ENCODE results near the gene OCLN. TPM values are rescaled to one million over a fixed set of nuclear protein-coding genes. Genes with fewer than 3 reads are reported as not detected.

The OCLN gene
- total RNA-seq, 6 experiments from 2014 or later: 0.38 to 1.3 (median 0.66) TPM

DNA sequence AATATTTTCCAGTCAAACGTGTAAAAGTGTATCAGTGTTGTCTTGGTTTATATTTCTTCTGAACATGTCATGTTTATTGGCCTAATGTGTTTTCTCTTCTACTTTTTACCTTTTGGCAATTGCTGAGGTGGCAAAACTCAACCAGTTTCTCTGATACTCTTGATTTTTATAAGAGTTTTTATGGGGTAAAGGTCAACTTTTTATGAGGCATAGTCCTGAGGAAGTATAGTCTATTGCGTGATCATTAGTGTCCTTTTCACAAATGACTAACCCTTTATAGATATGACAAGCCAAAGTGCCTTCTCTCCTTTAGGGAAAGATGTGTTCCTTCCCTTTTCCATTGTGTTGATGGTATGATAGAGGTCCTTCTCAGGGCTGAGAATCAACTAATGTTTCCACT is 32.9 kb downstream of the OCLN start:
- Mint-ChIP-seq H3K27ac (no peak overlapping the region), H3K27me3 (ENCODE audit: insufficient read depth) (peaks cover 31% of the 10 kb centered on the region), H3K9me3 (no peaks in the 10 kb centered on the region), H3K4me1 (ENCODE audit: low read depth) (peaks cover 22% of the 10 kb centered on the region), H3K36me3 (ENCODE audit: low read depth) (no peaks in the 10 kb centered on the region), H3K4me3 (no peak overlapping the region)
- TF ChIP-seq, protein P1, sequence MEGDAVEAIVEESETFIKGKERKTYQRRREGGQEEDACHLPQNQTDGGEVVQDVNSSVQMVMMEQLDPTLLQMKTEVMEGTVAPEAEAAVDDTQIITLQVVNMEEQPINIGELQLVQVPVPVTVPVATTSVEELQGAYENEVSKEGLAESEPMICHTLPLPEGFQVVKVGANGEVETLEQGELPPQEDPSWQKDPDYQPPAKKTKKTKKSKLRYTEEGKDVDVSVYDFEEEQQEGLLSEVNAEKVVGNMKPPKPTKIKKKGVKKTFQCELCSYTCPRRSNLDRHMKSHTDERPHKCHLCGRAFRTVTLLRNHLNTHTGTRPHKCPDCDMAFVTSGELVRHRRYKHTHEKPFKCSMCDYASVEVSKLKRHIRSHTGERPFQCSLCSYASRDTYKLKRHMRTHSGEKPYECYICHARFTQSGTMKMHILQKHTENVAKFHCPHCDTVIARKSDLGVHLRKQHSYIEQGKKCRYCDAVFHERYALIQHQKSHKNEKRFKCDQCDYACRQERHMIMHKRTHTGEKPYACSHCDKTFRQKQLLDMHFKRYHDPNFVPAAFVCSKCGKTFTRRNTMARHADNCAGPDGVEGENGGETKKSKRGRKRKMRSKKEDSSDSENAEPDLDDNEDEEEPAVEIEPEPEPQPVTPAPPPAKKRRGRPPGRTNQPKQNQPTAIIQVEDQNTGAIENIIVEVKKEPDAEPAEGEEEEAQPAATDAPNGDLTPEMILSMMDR (IDR thresholded peaks at IDR 0.05): no peak
- DNase-seq: peak; percentile 23

- H3K27me3 Mint-ChIP-seq (ENCODE audit: insufficient read depth): peaks cover 41% of the 10 kb centered on the region
- H3K27ac Mint-ChIP-seq: no peak overlapping the region
These were observed 34.1 kb downstream of the OCLN start for GRCh38 chr5:69526660-69527059.

GRCh38 chr5:69527128-69527770 is 34.7 kb downstream of the OCLN start:
- H3K36me3 Mint-ChIP-seq (ENCODE audit: low read depth): no peaks in the 10 kb centered on the region

More at GRCh38 chr5:69526660-69527059, 34.1 kb downstream of the OCLN start:
- H3K9me3 Mint-ChIP-seq: no peaks in the 10 kb centered on the region
- no peak for DNase-seq
- no peaks in the 10 kb centered on the region for H3K36me3 Mint-ChIP-seq (ENCODE audit: low read depth)
- H3K4me1 Mint-ChIP-seq (ENCODE audit: low read depth): peaks cover 10% of the 10 kb centered on the region
- TF ChIP-seq, protein P1 (IDR thresholded peaks at IDR 0.05): no peak
- no peak overlapping the region for H3K4me3 Mint-ChIP-seq

DNA sequence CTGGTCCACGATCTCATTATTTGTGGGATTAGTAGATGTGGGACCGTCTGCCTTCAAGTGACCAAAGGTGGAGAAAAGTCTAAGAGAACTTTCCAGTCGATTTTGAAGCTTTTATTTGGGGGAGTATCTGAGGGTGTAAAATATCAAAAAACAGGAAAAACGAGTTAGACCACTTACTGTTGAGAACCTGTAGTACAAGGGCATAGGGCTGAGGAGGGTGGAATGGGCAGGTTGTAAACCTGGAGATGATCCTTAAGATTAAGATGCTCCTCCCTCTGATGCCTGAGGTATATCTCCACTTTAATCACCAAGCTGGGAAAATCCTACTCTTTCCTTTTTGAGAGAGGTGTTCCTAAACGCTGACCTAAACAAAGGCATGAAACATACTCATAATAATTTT is 35.4 kb downstream of the OCLN start:
- no peak overlapping the region for H3K27ac Mint-ChIP-seq
- H3K4me3 Mint-ChIP-seq: no peak overlapping the region
- no peak for DNase-seq
- no peaks in the 10 kb centered on the region for H3K9me3 Mint-ChIP-seq
- TF ChIP-seq, protein P1 (IDR thresholded peaks at IDR 0.05): no peak
- 0 out of 2 replicates have a peak, but pooled peaks cover 5% of the 10 kb centered on the region for H3K4me1 Mint-ChIP-seq (ENCODE audit: low read depth)
- H3K27me3 Mint-ChIP-seq (ENCODE audit: insufficient read depth): peaks cover 40% of the 10 kb centered on the region
- no peaks in the 10 kb centered on the region for H3K36me3 Mint-ChIP-seq (ENCODE audit: low read depth)

More at GRCh38 chr5:69527128-69527770, 34.7 kb downstream of the OCLN start:
- no peaks in the 10 kb centered on the region for H3K9me3 Mint-ChIP-seq
- H3K27me3 Mint-ChIP-seq (ENCODE audit: insufficient read depth): peaks cover 39% of the 10 kb centered on the region
- TF ChIP-seq, protein P1 (IDR thresholded peaks at IDR 0.05): no peak
- no peak for DNase-seq
- H3K27ac Mint-ChIP-seq: no peak overlapping the region
- H3K4me3 Mint-ChIP-seq: no peak overlapping the region
- 0 out of 2 replicates have a peak, but pooled peaks cover 5% of the 10 kb centered on the region for H3K4me1 Mint-ChIP-seq (ENCODE audit: low read depth)

DNA sequence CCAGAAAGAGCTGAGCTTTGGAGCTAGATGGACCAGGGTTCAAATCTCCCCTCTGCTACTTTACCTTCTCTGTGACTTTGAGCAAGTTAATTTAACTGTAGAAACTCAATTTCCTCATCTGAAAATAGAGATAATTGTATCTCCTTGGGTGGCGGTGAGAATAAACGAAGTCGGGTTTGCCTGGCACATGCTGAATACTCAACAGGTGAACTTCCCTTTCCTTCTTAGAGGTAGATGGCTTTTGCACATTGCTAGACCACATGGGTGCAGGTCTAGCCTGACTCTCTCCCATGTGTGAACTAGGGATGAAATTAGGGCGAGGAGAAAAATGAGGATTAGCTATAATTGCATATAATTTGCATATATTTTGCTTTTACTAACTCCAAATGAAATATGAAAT is 36.0 kb downstream of the OCLN start:
- H3K4me3 Mint-ChIP-seq: no peak overlapping the region
- no peak for DNase-seq
- H3K27ac Mint-ChIP-seq: no peak overlapping the region
- no peaks in the 10 kb centered on the region for H3K9me3 Mint-ChIP-seq
- H3K36me3 Mint-ChIP-seq (ENCODE audit: low read depth): no peaks in the 10 kb centered on the region
- 0 out of 2 replicates have a peak, but pooled peaks cover 5% of the 10 kb centered on the region for H3K4me1 Mint-ChIP-seq (ENCODE audit: low read depth)
- TF ChIP-seq, protein P1 (IDR thresholded peaks at IDR 0.05): no peak
- H3K27me3 Mint-ChIP-seq (ENCODE audit: insufficient read depth): peaks cover 43% of the 10 kb centered on the region
